Karpas-422 (cell line): ENCODE results near the gene MPST. TPM values are rescaled to one million over a fixed set of nuclear protein-coding genes. Genes with fewer than 3 reads are reported as not detected.
"Not testable (repeated sequence)": the region's sequence is repeated elsewhere in the genome, so short reads cannot be mapped to it uniquely, and the experiment has no call there.

Experiments
- DNase-seq: peaks from one replicate; pipeline ENCODE4 v3.0.0-alpha.2; 2015
- H2AFZ ChIP-seq: fragments of 200-600 bp; sonication (generic); 2 replicates; pipeline ENCODE4 v1.6.1; 2014; ENCODE audit warnings: antibody characterized with exemption, low read length, mixed read lengths
- H3K27ac ChIP-seq: fragments of 200-600 bp; sonication (generic); 2 replicates; pipeline ENCODE4 v1.5.1; 2014; ENCODE audit warnings: mild to moderate bottlenecking, low read length, moderate library complexity
- H3K27me3 ChIP-seq: fragments of 200-600 bp; sonication (generic); 2 replicates; pipeline ENCODE4 v1.6.1; 2014; ENCODE audit warnings: low read length, mixed read lengths
- H3K36me3 ChIP-seq: fragments of 200-600 bp; sonication (generic); 2 replicates; pipeline ENCODE4 v1.6.1; 2014; ENCODE audit warnings: low read length, mixed read lengths; ENCODE audit not compliant: insufficient read depth
- H3K4me1 ChIP-seq: fragments of 200-600 bp; sonication (generic); 2 replicates; pipeline ENCODE4 v1.6.1; 2014; ENCODE audit warnings: mild to moderate bottlenecking, low read length, mixed read lengths
- H3K4me2 ChIP-seq: fragments of 200-600 bp; sonication (generic); 2 replicates; pipeline ENCODE4 v1.6.1; 2014; ENCODE audit warnings: low read length, low read depth, mild to moderate bottlenecking; ENCODE audit not compliant: poor library complexity, severe bottlenecking
- H3K4me3 ChIP-seq: fragments of 200-600 bp; sonication (generic); 2 replicates; pipeline ENCODE4 v1.5.1; 2014; ENCODE audit warnings: mild to moderate bottlenecking, antibody characterized with exemption, low read length, mixed read lengths
- H3K79me2 ChIP-seq: fragments of 200-600 bp; sonication (generic); 2 replicates; pipeline ENCODE4 v1.6.1; 2014; ENCODE audit warnings: mild to moderate bottlenecking, low read length, mixed read lengths
- H3K9ac ChIP-seq: fragments of 200-600 bp; sonication (generic); 2 replicates; pipeline ENCODE4 v1.6.0; 2014; ENCODE audit warnings: low read length
- H3K9me2 ChIP-seq: fragments of 200-600 bp; sonication (generic), shearing (Covaris generic); replicated peaks from 2 replicates; pipeline ENCODE4 v1.6.0; 2014; ENCODE audit warnings: mild to moderate bottlenecking, low read length, moderate library complexity; ENCODE audit not compliant: insufficient read depth
- H3K9me3 ChIP-seq: fragments of 300-700, 200-600 bp; sonication (generic); 2 replicates; pipeline ENCODE4 v1.6.1; 2014; ENCODE audit warnings: low read length, mixed read lengths
- H4K20me1 ChIP-seq: fragments of 200-600 bp; sonication (generic); 2 replicates; pipeline ENCODE4 v1.6.1; 2014; ENCODE audit warnings: mild to moderate bottlenecking, antibody characterized with exemption, low read length, low read depth; ENCODE audit not compliant: insufficient read depth
- total RNA-seq: library from RNA; depleted of rRNA; stranded (reverse); fragments of >200 nt; shearing (Covaris generic); gene quantifications from 2 replicates; pipeline ENCODE4 v1.2.3, GENCODE V29; 2014; ENCODE audit warnings: low replicate concordance

MPST gene
- total RNA-seq, 1 experiment from 2014 or later, result 26.1 TPM

GRCh38 chr22:36982136-36982535 is 37.4 kb upstream of the MPST start:
- H3K36me3 ChIP-seq, result no peaks in the 10 kb centered on the region
- no peak overlapping the region for H3K4me3 ChIP-seq
- peaks cover 6% of the 10 kb centered on the region for H3K4me1 ChIP-seq
- H3K27me3 ChIP-seq, result no peaks in the 10 kb centered on the region
- DNase-seq, result no peak
- no peak overlapping the region for H3K9ac ChIP-seq
- H3K9me2 ChIP-seq, result no peaks in the 10 kb centered on the region
- no peak overlapping the region for H3K27ac ChIP-seq
- no peaks in the 10 kb centered on the region for H3K79me2 ChIP-seq
- H3K4me2 ChIP-seq, result no peak overlapping the region
- no peak overlapping the region for H2AFZ ChIP-seq
- peaks cover 10% of the 10 kb centered on the region for H3K9me3 ChIP-seq
- no peaks in the 10 kb centered on the region for H4K20me1 ChIP-seq

- Histone ChIP-seq H3K9ac (no peak overlapping the region), H4K20me1 (no peaks in the 10 kb centered on the region), H3K9me2 (no peaks in the 10 kb centered on the region), H3K9me3 (peaks cover 10% of the 10 kb centered on the region), H3K4me3 (no peak overlapping the region), H3K27ac (no peak overlapping the region), H3K4me2 (no peak overlapping the region), H2AFZ (no peak overlapping the region), H3K27me3 (no peaks in the 10 kb centered on the region), H3K79me2 (no peaks in the 10 kb centered on the region), H3K4me1 (no peaks in the 10 kb centered on the region), H3K36me3 (no peaks in the 10 kb centered on the region)
- DNase-seq, result no peak
Measured at GRCh38 chr22:36985211-36985889, 34.2 kb upstream of the MPST start.

- H3K36me3 ChIP-seq, result no peaks in the 10 kb centered on the region
- no peaks in the 10 kb centered on the region for H3K4me1 ChIP-seq
- H3K4me2 ChIP-seq, result no peak overlapping the region
- no peaks in the 10 kb centered on the region for H3K27me3 ChIP-seq
- H3K4me3 ChIP-seq, result no peak overlapping the region
- H4K20me1 ChIP-seq, result no peaks in the 10 kb centered on the region
- peak; percentile 82 for DNase-seq
- peaks cover 10% of the 10 kb centered on the region for H3K9me3 ChIP-seq
- no peak overlapping the region for H2AFZ ChIP-seq
- no peak overlapping the region for H3K27ac ChIP-seq
- no peaks in the 10 kb centered on the region for H3K9me2 ChIP-seq
- no peaks in the 10 kb centered on the region for H3K79me2 ChIP-seq
- no peak overlapping the region for H3K9ac ChIP-seq
Measured at GRCh38 chr22:36986242-36986821, 33.2 kb upstream of the MPST start.

- H3K9me3 ChIP-seq, result peaks cover 10% of the 10 kb centered on the region
- no peak for DNase-seq
- H3K9me2 ChIP-seq, result no peaks in the 10 kb centered on the region
- H3K4me2 ChIP-seq, result no peak overlapping the region
- no peaks in the 10 kb centered on the region for H3K4me1 ChIP-seq
- H3K4me3 ChIP-seq, result no peak overlapping the region
- H3K36me3 ChIP-seq, result no peaks in the 10 kb centered on the region
- H4K20me1 ChIP-seq, result no peaks in the 10 kb centered on the region
- no peak overlapping the region for H3K27ac ChIP-seq
- no peak overlapping the region for H3K9ac ChIP-seq
- no peak overlapping the region for H2AFZ ChIP-seq
- no peaks in the 10 kb centered on the region for H3K79me2 ChIP-seq
- no peaks in the 10 kb centered on the region for H3K27me3 ChIP-seq
Measured at GRCh38 chr22:36988075-36988832, 31.3 kb upstream of the MPST start.

- H3K79me2 ChIP-seq, DNase-seq, H3K27me3 ChIP-seq, H2AFZ ChIP-seq, H4K20me1 ChIP-seq, H3K9me2 ChIP-seq, H3K9ac ChIP-seq, H3K9me3 ChIP-seq, H3K4me3 ChIP-seq, H3K4me1 ChIP-seq, H3K36me3 ChIP-seq, H3K4me2 ChIP-seq, H3K27ac ChIP-seq: not testable (repeated sequence)
Measured at GRCh38 chr22:36989012-36989411, 30.5 kb upstream of the MPST start.

GRCh38 chr22:36990457-36990856 is 29.1 kb upstream of the MPST start:
- Histone ChIP-seq H3K4me2 (no peak overlapping the region), H3K9ac (no peak overlapping the region), H3K79me2 (no peaks in the 10 kb centered on the region), H3K4me3 (no peak overlapping the region), H3K9me3 (peaks cover 7% of the 10 kb centered on the region), H3K27me3 (no peaks in the 10 kb centered on the region), H3K4me1 (no peaks in the 10 kb centered on the region), H3K27ac (no peak overlapping the region), H3K9me2 (no peaks in the 10 kb centered on the region), H4K20me1 (no peaks in the 10 kb centered on the region), H2AFZ (no peak overlapping the region), H3K36me3 (no peaks in the 10 kb centered on the region)
- DNase-seq, result no peak

GRCh38 chr22:36991206-36991605 is 28.3 kb upstream of the MPST start:
- Histone ChIP-seq H3K27me3 (no peaks in the 10 kb centered on the region), H3K4me2 (no peak overlapping the region), H3K9me2 (no peaks in the 10 kb centered on the region), H3K4me3 (no peak overlapping the region), H3K36me3 (no peaks in the 10 kb centered on the region), H4K20me1 (no peaks in the 10 kb centered on the region), H3K27ac (no peak overlapping the region), H3K9ac (no peak overlapping the region), H3K4me1 (no peaks in the 10 kb centered on the region), H2AFZ (no peak overlapping the region), H3K9me3 (peaks cover 3% of the 10 kb centered on the region), H3K79me2 (no peaks in the 10 kb centered on the region)
- DNase-seq, result no peak

- Histone ChIP-seq H2AFZ (no peak overlapping the region), H3K9ac (no peak overlapping the region), H4K20me1 (no peaks in the 10 kb centered on the region), H3K9me2 (no peaks in the 10 kb centered on the region), H3K27ac (no peak overlapping the region), H3K9me3 (no peaks in the 10 kb centered on the region), H3K36me3 (no peaks in the 10 kb centered on the region), H3K79me2 (no peaks in the 10 kb centered on the region), H3K27me3 (no peaks in the 10 kb centered on the region), H3K4me3 (no peak overlapping the region), H3K4me2 (no peak overlapping the region), H3K4me1 (no peaks in the 10 kb centered on the region)
- no peak for DNase-seq
Measured at GRCh38 chr22:36997746-36998145, 21.8 kb upstream of the MPST start.
